ENCODE data around the gene RAB4A. TPM values are rescaled to one million over a fixed set of nuclear protein-coding genes. Genes with fewer than 3 reads are reported as not detected.

Gene RAB4A
- total and polyA plus RNA-seq, 2 of the 4 experiments (the other 2 are of a cell fraction): 25.6 to 26.2 TPM

DNA sequence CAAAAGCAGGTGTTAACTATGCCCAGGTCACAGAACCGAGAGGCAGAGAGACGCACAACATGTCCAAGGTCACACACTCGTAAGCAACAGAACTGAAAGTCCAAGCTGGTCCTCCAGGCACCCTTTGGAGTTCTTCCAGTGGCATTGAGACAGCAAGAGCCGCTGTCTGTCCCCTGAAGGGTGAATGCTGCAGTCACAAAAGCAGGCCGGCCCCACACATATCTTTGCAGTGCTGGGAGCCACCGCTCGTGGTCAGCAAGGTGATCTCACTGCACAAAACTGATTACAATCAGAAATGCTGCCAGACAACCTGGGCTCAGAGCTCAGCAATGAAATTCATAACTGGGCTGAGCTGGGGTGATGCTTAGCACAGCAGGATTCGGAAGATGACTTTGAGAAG, 47.4 kb upstream of the RAB4A start:
- Histone ChIP-seq H3K36me3 (ENCODE audit: control insufficient read depth, insufficient read depth, low read length) (no peaks in the 10 kb centered on the region), H2BK120ac (ENCODE audit: low read depth, low read length) (no peak overlapping the region), H3K18ac (ENCODE audit: low read depth, low read length) (no peak overlapping the region), H2AK5ac (ENCODE audit: low read depth, low read length) (no peak overlapping the region), H3K4ac (ENCODE audit: low read depth, low read length) (no peak overlapping the region), H3K14ac (replicated peaks; ENCODE audit: low read depth, low read length) (no peak overlapping the region), H3K27ac (ENCODE audit: insufficient read depth, low read length) (no peak overlapping the region), H3K79me1 (ENCODE audit: low read depth in 1 of 2, low read length in 2 of 2) (no peaks in the 10 kb centered on the region), H2AK9ac (replicated peaks; ENCODE audit: low read depth, low read length, poor library complexity) (no peak overlapping the region), H2BK5ac (ENCODE audit: low read depth, low read length, poor library complexity, severe bottlenecking) (no peak overlapping the region), H2BK15ac (ENCODE audit: low read depth, low read length) (no peak overlapping the region), H2AFZ (replicated peaks; ENCODE audit: low read length, poor library complexity) (no peak overlapping the region), H3K9me1 (ENCODE audit: insufficient read depth, low read length) (peaks cover 2% of the 10 kb centered on the region; the same call in 1 of the 2 replicates), H3K4me1 (ENCODE audit: control insufficient read depth, insufficient read depth, low read length) (peaks cover 8% of the 10 kb centered on the region), H3K9ac (ENCODE audit: low read depth, low read length) (no peak overlapping the region), H3K56ac (ENCODE audit: extremely low read depth, insufficient read depth, low read length) (no peak overlapping the region), H3K27me3 (ENCODE audit: control insufficient read depth, insufficient read depth, low read length) (no peaks in the 10 kb centered on the region), H4K91ac (ENCODE audit: insufficient read depth, low read depth, low read length) (no peak overlapping the region; the same call in 1 of the 2 replicates), H4K8ac (ENCODE audit: low read depth in 2 of 2, low read length in 2 of 2) (no peak overlapping the region), H2BK20ac (ENCODE audit: low read depth, low read length) (no peak overlapping the region), H3K4me2 (ENCODE audit: low read depth, low read length) (no peak overlapping the region), H3K9me3 (ENCODE audit: control insufficient read depth, insufficient read depth, low read length) (no peaks in the 10 kb centered on the region), H4K5ac (ENCODE audit: low read depth, low read length) (no peak overlapping the region), H3K23ac (ENCODE audit: low read depth, low read length) (no peak overlapping the region), H3K4me3 (ENCODE audit: insufficient read depth, low read depth, low read length) (no peak overlapping the region), H4K20me1 (ENCODE audit: insufficient read depth, low read length) (no peaks in the 10 kb centered on the region)
- in situ Hi-C loops (cut with MboI; ENCODE audit: low sequenced_read_pairs): no loop called here
- ChIA-PET CTCF (interaction anchor here (0.6 kb wide), 1 partner anchor 533 kb away, joined by 3 read pairs; no protein-coding TSS in a partner anchor), POLR2A (ENCODE audit: unreplicated experiment) (no interaction called here)
- WGBS, 2 experiments (ENCODE audit: extremely low coverage in 2 of 2, insufficient read length in 1 of 2): 79% methylated on average over 6 of the region's 8 CpGs; no CpG with 5 or more reads in 1 of the 2 experiments
- DNase-seq (no peak), ATAC-seq (ENCODE audit: low read depth) (no peak)
- no peak for TF ChIP-seq RAD21 (IDR thresholded peaks at IDR 0.05; ENCODE audit: low read length)
- TF ChIP-seq CEBPB (IDR thresholded peaks at IDR 0.05; ENCODE audit: low read depth, low read length): no peak
- TF ChIP-seq MAFK (IDR thresholded peaks at IDR 0.05; ENCODE audit: low read depth, low read length): no peak
- TF ChIP-seq MAZ (IDR thresholded peaks at IDR 0.05; ENCODE audit: borderline replicate concordance, low read depth, low read length): no peak
- TF ChIP-seq BHLHE40 (IDR thresholded peaks at IDR 0.05; ENCODE audit: low read depth, low read length): no peak
- no peak for TF ChIP-seq RCOR1 (IDR thresholded peaks at IDR 0.05; ENCODE audit: insufficient replicate concordance, low read length)
- intact Hi-C loops (cut with micrococcal nuclease): loop anchor here (10.0 kb wide), 2 partner anchors 319 to 389 kb away; no protein-coding TSS in a partner anchor
- dilution Hi-C loops (cut with HindIII; ENCODE audit: low sequenced_read_pairs, unreplicated experiment): no loop called here
- no TSS peak for BruUV-seq (replicated peaks)

All from IMR-90 (cell line).